PC-9 (cell line): Measurements from ENCODE around the gene TNN.

Source experiments
- CTCF ChIP-seq: fragments of 200-600 bp; sonication (generic); conservative IDR thresholded peaks from 2 replicates; pipeline ENCODE4 v1.6.1; 2017; ENCODE audit warnings: mixed run types, antibody characterized with exemption, mild to moderate bottlenecking, moderate library complexity
- EZH2 ChIP-seq: fragments of 200-600 bp; sonication (generic); IDR thresholded peaks from 2 replicates; pipeline ENCODE4 v1.8.0; 2017; ENCODE audit warnings: antibody characterized with exemption, low read depth

- no peak for TF ChIP-seq CTCF
- no peak for TF ChIP-seq EZH2
Measured at GRCh38 chr1:175095069-175095468, 27.4 kb downstream of the TNN start.
